Gastroesophageal sphincter (tissue), 3 donors: ENCODE results near the gene LACRT.

Experiments
- CTCF ChIP-seq, 4 experiments: fragments of 200-600 bp in 2 of 4; fragments of 450-650 bp in 2 of 4; sonication (generic) in 1 of 4; IDR thresholded peaks; one replicate each; pipeline ENCODE4 v1.5.1; 2017 to 2019; ENCODE audit warnings: antibody characterized with exemption in 4 of 4, mild to moderate bottlenecking in 2 of 4, moderate library complexity in 2 of 4
- EP300 ChIP-seq: sonication (generic); formaldehyde crosslinking; IDR thresholded peaks from one replicate; pipeline ENCODE4 v1.6.1; 2017; ENCODE audit warnings: antibody characterized with exemption, mild to moderate bottlenecking
- POLR2A ChIP-seq, 2 donors: fragments of 450-650 bp; IDR thresholded peaks; one replicate each; pipeline ENCODE4 v1.6.1; 2017; ENCODE audit warnings: antibody characterized with exemption in 2 of 2, mild to moderate bottlenecking in 2 of 2, moderate library complexity in 1 of 2
- POLR2AphosphoS5 ChIP-seq: sonication (generic); formaldehyde crosslinking; IDR thresholded peaks from one replicate; pipeline ENCODE4 v1.6.1; 2017; ENCODE audit warnings: antibody characterized with exemption

- no peak for TF ChIP-seq POLR2AphosphoS5
- no peak for TF ChIP-seq EP300
- TF ChIP-seq CTCF (IDR thresholded peaks at IDR 0.05) = no peak
- peak in 1 of 2 donors; percentile 21 for TF ChIP-seq POLR2A (IDR thresholded peaks at IDR 0.05)
Measured at GRCh38 chr12:54588110-54588889, 46.4 kb downstream of the LACRT start, which contains the start of gene PPP1R1A.
